ENCODE data around the gene H2BK1.

The H2BK1 gene

DNA sequence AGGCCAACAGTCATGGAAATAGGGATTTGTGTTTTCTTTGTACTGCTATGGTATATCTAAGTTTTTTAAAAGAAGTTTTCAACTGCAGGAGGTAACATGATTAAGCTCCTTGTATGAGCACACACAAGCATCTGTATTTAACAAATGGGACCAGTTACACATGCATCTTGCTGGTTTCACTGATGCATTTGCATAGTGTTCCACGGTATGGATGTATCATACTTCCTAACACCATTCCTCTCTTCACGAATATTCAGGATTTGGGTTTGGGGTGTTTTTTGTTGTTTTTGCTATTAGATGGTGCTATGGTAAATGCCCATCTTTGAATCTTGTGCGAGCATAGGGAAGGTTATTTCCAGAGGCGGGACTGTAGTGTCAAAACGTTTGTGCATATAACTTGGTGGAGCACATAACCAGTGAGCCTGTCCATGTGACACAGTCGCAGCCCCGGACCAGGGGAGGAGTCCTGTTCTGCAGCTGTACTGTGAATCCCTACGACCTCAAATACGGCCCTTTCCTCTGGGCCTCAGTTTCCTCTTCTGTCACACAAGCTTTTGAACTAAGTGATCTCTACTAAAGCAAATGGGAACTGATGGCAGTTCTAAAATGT, 1.9 kb downstream of the H2BK1 start:
- Histone ChIP-seq H2AFZ (ENCODE audit: low read depth) (no peak overlapping the region), H3K36me3 (ENCODE audit: insufficient read depth) (no peaks in the 10 kb centered on the region), H3K4me3 (IDR thresholded peaks at IDR 0.05; ENCODE audit: insufficient read depth, low read depth, low read length) (no peak overlapping the region), H3K4me1 (ENCODE audit: low read depth, poor library complexity, severe bottlenecking) (no peaks in the 10 kb centered on the region), H4K20me1 (ENCODE audit: insufficient read depth) (no peaks in the 10 kb centered on the region), H3K4me2 (no peak overlapping the region), H3K9ac (no peak overlapping the region), H3K27ac (no peak overlapping the region), H3K79me2 (ENCODE audit: insufficient read depth, low read depth) (no peaks in the 10 kb centered on the region), H3K27me3 (ENCODE audit: insufficient read depth, low read depth) (peaks cover 45% of the 10 kb centered on the region)
- TF ChIP-seq, protein P1, sequence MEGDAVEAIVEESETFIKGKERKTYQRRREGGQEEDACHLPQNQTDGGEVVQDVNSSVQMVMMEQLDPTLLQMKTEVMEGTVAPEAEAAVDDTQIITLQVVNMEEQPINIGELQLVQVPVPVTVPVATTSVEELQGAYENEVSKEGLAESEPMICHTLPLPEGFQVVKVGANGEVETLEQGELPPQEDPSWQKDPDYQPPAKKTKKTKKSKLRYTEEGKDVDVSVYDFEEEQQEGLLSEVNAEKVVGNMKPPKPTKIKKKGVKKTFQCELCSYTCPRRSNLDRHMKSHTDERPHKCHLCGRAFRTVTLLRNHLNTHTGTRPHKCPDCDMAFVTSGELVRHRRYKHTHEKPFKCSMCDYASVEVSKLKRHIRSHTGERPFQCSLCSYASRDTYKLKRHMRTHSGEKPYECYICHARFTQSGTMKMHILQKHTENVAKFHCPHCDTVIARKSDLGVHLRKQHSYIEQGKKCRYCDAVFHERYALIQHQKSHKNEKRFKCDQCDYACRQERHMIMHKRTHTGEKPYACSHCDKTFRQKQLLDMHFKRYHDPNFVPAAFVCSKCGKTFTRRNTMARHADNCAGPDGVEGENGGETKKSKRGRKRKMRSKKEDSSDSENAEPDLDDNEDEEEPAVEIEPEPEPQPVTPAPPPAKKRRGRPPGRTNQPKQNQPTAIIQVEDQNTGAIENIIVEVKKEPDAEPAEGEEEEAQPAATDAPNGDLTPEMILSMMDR (conservative IDR thresholded peaks at IDR 0.05; ENCODE audit: low read depth, low read length): no peak

DNA sequence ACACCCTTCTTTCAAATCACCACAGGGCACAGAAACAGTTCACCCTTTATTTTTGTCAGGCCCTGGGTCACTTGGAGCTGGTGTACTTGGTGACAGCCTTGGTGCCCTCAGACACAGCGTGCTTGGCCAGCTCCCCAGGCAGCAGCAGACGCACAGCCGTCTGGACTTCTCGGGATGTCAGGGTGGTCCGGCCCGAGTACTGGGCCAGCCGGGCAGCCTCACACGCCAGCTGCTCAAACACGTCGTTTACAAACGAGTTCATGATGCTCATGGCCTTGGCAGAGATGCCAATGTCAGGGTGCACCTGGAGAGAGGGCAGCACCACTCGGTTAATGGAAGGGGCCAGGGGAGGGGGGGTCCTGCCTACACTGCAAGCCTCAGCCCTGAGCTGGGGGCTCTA, 2.5 kb downstream of the H2BK1 start:
- no peak overlapping the region for H3K9ac ChIP-seq
- H3K79me2 ChIP-seq (ENCODE audit: insufficient read depth, low read depth): no peaks in the 10 kb centered on the region
- no peak overlapping the region for H3K27ac ChIP-seq
- TF ChIP-seq, protein P1 (conservative IDR thresholded peaks at IDR 0.05; ENCODE audit: low read depth, low read length): no peak
- H3K4me2 ChIP-seq: no peak overlapping the region
- H3K36me3 ChIP-seq (ENCODE audit: insufficient read depth): no peaks in the 10 kb centered on the region
- H3K27me3 ChIP-seq (ENCODE audit: insufficient read depth, low read depth): peaks cover 51% of the 10 kb centered on the region
- H3K4me1 ChIP-seq (ENCODE audit: low read depth, poor library complexity, severe bottlenecking): no peaks in the 10 kb centered on the region
- H2AFZ ChIP-seq (ENCODE audit: low read depth): no peak overlapping the region
- H3K4me3 ChIP-seq (IDR thresholded peaks at IDR 0.05; ENCODE audit: insufficient read depth, low read depth, low read length): no peak overlapping the region
- H4K20me1 ChIP-seq (ENCODE audit: insufficient read depth): no peaks in the 10 kb centered on the region

DNA sequence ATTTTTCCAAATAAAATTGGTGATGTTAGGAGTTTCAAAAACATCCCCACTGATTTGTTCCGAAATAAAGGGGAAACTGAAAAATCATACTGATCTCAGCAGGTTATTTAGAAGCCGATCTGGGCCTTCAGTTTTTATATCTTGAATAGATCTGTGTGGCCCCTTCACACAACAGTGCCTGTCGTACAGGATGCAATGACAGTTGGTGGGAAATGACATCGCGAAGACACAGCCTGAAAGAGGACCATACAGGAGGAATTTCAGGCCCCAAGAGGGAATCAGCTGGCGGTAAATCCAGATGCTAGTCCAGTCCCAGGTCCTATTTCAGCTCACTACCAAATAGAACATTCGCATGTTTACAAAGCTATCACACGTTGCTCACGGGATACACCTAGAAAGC, 3.0 kb downstream of the H2BK1 start:
- Histone ChIP-seq H3K36me3 (ENCODE audit: insufficient read depth) (no peaks in the 10 kb centered on the region), H2AFZ (ENCODE audit: low read depth) (no peak overlapping the region), H3K4me1 (ENCODE audit: low read depth, poor library complexity, severe bottlenecking) (no peaks in the 10 kb centered on the region), H3K9ac (no peak overlapping the region), H3K79me2 (ENCODE audit: insufficient read depth, low read depth) (no peaks in the 10 kb centered on the region), H3K27ac (no peak overlapping the region), H3K27me3 (ENCODE audit: insufficient read depth, low read depth) (peaks cover 56% of the 10 kb centered on the region), H3K4me3 (IDR thresholded peaks at IDR 0.05; ENCODE audit: insufficient read depth, low read depth, low read length) (no peak overlapping the region), H3K4me2 (no peak overlapping the region), H4K20me1 (ENCODE audit: insufficient read depth) (no peaks in the 10 kb centered on the region)
- TF ChIP-seq, protein P1 (conservative IDR thresholded peaks at IDR 0.05; ENCODE audit: low read depth, low read length): no peak

DNA sequence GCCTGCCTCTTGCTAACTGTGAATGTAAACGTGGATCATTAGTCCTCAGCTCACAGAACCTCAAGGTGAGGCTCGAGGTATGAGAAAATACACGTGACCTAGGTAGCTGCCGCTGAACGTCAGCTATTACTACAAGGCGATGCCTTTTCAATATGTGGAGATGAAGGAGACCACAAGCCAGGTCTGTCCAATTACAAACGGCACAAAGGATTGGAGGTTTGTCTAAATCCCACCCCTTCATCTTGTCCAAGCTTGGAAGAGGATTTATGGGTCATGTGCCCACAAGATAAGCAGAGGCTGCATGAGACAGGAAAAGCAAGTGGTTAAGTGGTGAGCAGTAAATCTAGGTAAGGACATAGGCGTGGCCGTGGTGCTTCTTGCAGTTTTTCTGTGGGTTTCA, 3.4 kb downstream of the H2BK1 start:
- no peaks in the 10 kb centered on the region for H3K4me1 ChIP-seq (ENCODE audit: low read depth, poor library complexity, severe bottlenecking)
- H2AFZ ChIP-seq (ENCODE audit: low read depth): no peak overlapping the region
- TF ChIP-seq, protein P1 (conservative IDR thresholded peaks at IDR 0.05; ENCODE audit: low read depth, low read length): no peak
- no peak overlapping the region for H3K27ac ChIP-seq
- no peak overlapping the region for H3K4me3 ChIP-seq (IDR thresholded peaks at IDR 0.05; ENCODE audit: insufficient read depth, low read depth, low read length)
- no peak overlapping the region for H3K9ac ChIP-seq
- peaks cover 60% of the 10 kb centered on the region for H3K27me3 ChIP-seq (ENCODE audit: insufficient read depth, low read depth)
- no peaks in the 10 kb centered on the region for H3K36me3 ChIP-seq (ENCODE audit: insufficient read depth)
- no peaks in the 10 kb centered on the region for H4K20me1 ChIP-seq (ENCODE audit: insufficient read depth)
- no peak overlapping the region for H3K4me2 ChIP-seq
- no peaks in the 10 kb centered on the region for H3K79me2 ChIP-seq (ENCODE audit: insufficient read depth, low read depth)
